ENCODE results near the gene ELK4.
"Not testable (repeated sequence)": the region's sequence is repeated elsewhere in the genome, so short reads cannot be mapped to it uniquely, and the experiment has no call there.

The ELK4 gene

DNA sequence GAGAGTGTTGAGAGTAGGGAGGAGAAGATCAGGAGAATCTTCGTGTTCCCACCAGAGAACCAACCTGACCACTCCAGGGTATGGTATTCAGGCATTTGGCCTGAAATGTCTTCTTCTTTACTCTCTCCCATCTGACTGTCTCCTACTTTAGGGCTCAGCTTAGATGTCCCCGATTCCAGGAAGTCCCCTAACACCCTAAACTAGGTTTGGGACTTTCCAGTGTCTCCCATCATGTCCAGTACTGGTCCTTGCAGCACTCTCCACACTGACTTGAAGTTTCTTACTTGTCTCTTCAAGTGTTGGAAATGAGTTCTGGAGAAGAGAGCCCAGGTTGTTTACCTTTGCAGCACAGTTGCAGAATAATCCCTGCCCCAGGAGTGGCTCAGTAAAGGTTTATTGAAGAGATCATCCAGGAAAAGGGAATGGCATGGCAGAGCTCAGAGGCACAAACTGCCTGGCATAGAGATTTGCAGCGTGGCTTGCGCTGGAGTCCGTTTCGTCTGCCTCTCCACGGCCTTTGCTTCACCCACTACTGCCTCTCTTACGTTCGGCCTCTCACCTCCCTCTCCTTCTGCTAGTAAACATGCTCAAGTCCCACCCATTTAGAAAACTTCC is 6.2 kb upstream of the ELK4 start:
- H3K79me2 ChIP-seq (ENCODE audit: low read length) = no peaks in the 10 kb centered on the region
- no peak overlapping the region for H3K27ac ChIP-seq (ENCODE audit: low read length)
- TF ChIP-seq, protein P1, sequence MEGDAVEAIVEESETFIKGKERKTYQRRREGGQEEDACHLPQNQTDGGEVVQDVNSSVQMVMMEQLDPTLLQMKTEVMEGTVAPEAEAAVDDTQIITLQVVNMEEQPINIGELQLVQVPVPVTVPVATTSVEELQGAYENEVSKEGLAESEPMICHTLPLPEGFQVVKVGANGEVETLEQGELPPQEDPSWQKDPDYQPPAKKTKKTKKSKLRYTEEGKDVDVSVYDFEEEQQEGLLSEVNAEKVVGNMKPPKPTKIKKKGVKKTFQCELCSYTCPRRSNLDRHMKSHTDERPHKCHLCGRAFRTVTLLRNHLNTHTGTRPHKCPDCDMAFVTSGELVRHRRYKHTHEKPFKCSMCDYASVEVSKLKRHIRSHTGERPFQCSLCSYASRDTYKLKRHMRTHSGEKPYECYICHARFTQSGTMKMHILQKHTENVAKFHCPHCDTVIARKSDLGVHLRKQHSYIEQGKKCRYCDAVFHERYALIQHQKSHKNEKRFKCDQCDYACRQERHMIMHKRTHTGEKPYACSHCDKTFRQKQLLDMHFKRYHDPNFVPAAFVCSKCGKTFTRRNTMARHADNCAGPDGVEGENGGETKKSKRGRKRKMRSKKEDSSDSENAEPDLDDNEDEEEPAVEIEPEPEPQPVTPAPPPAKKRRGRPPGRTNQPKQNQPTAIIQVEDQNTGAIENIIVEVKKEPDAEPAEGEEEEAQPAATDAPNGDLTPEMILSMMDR (IDR thresholded peaks at IDR 0.05; ENCODE audit: low read depth, low read length) = no peak

GRCh38 chr1:205636732-205637131 is 4.9 kb upstream of the ELK4 start:
- H3K36me3 ChIP-seq (replicated peaks; ENCODE audit: low read depth, low read length) = no peaks in the 10 kb centered on the region
- no peak overlapping the region for H3K27ac ChIP-seq (ENCODE audit: low read length)
- no peak overlapping the region for H3K4me2 ChIP-seq (ENCODE audit: low read length)
- peaks cover 7% of the 10 kb centered on the region for H3K4me1 ChIP-seq (ENCODE audit: low read length)
- H3K9ac ChIP-seq (ENCODE audit: low read length) = no peak overlapping the region
- no peak for TF ChIP-seq EZH2phosphoT487 (IDR thresholded peaks at IDR 0.05; ENCODE audit: low read depth)
- TF ChIP-seq, protein P1 (IDR thresholded peaks at IDR 0.05; ENCODE audit: low read depth, low read length) = no peak
- H3K79me2 ChIP-seq (ENCODE audit: low read length) = no peaks in the 10 kb centered on the region
- no peak overlapping the region for H3K4me3 ChIP-seq (ENCODE audit: low read length)
- H3K27me3 ChIP-seq (ENCODE audit: low read depth, low read length) = no peaks in the 10 kb centered on the region
- no peak overlapping the region for H2AFZ ChIP-seq (ENCODE audit: low read depth, low read length)
- no peaks in the 10 kb centered on the region for H4K20me1 ChIP-seq (ENCODE audit: insufficient read depth, low read length)
- H3K9me3 ChIP-seq (ENCODE audit: insufficient read depth, low read length) = no peaks in the 10 kb centered on the region

More for the DNA sequence above, 6.2 kb upstream of the ELK4 start:
- H2AFZ ChIP-seq (ENCODE audit: low read depth, low read length) = no peak overlapping the region
- H3K4me2 ChIP-seq (ENCODE audit: low read length) = no peak overlapping the region
- no peaks in the 10 kb centered on the region for H3K36me3 ChIP-seq (replicated peaks; ENCODE audit: low read depth, low read length)
- H3K9me3 ChIP-seq (ENCODE audit: insufficient read depth, low read length) = no peaks in the 10 kb centered on the region
- H3K4me3 ChIP-seq (ENCODE audit: low read length) = no peak overlapping the region
- no peaks in the 10 kb centered on the region for H3K27me3 ChIP-seq (ENCODE audit: low read depth, low read length)
- no peaks in the 10 kb centered on the region for H4K20me1 ChIP-seq (ENCODE audit: insufficient read depth, low read length)
- H3K9ac ChIP-seq (ENCODE audit: low read length) = no peak overlapping the region
- H3K4me1 ChIP-seq (ENCODE audit: low read length) = peaks cover under 1% of the 10 kb centered on the region; the same call in 1 of the 2 replicates

GRCh38 chr1:205636138-205636530 is 4.3 kb upstream of the ELK4 start:
- H3K4me2 ChIP-seq (ENCODE audit: low read length); H3K27ac ChIP-seq (ENCODE audit: low read length); H3K36me3 ChIP-seq (replicated peaks; ENCODE audit: low read depth, low read length); H3K4me1 ChIP-seq (ENCODE audit: low read length); H2AFZ ChIP-seq (ENCODE audit: low read depth, low read length); H3K27me3 ChIP-seq (ENCODE audit: low read depth, low read length); H3K79me2 ChIP-seq (ENCODE audit: low read length); H4K20me1 ChIP-seq (ENCODE audit: insufficient read depth, low read length); H3K9me3 ChIP-seq (ENCODE audit: insufficient read depth, low read length); H3K4me3 ChIP-seq (ENCODE audit: low read length); H3K9ac ChIP-seq (ENCODE audit: low read length): not testable (repeated sequence)

DNA sequence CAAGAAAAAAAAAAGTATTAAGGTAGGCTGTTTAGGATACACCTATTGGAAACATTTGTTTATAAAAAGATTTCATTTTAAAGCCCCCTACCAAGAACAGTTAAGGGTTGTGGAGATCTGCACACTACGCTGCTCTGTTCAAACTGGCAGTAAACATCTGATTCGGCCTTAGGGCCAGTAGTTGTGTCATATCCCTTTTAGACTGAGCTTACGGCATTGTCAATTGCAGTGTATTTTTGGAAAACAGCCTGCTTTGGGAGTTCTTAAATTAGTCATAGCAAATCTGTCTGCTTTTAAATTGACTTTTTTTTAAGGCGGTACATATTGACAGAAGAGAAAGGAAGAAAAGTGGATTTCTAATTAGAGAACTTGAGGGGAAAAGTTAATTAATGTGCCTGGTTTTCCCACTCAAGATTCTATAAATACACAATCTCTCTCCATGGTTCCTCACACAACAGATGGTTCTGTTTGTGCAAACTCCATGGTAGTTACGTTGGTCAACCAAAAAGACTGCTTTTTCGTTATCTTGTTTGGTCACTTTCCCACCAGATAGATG is 1.7 kb upstream of the ELK4 start:
- Histone ChIP-seq H3K79me2 (ENCODE audit: low read length) (peaks cover 26% of the 10 kb centered on the region), H3K4me3 (ENCODE audit: low read length) (no peak overlapping the region), H3K4me2 (ENCODE audit: low read length) (no peak overlapping the region), H4K20me1 (ENCODE audit: insufficient read depth, low read length) (peaks cover 13% of the 10 kb centered on the region; the same call in 1 of the 2 replicates), H3K4me1 (ENCODE audit: low read length) (peaks cover 24% of the 10 kb centered on the region), H3K9ac (ENCODE audit: low read length) (no peak overlapping the region), H3K9me3 (ENCODE audit: insufficient read depth, low read length) (no peaks in the 10 kb centered on the region), H2AFZ (ENCODE audit: low read depth, low read length) (no peak overlapping the region), H3K27me3 (ENCODE audit: low read depth, low read length) (no peaks in the 10 kb centered on the region), H3K36me3 (replicated peaks; ENCODE audit: low read depth, low read length) (peaks cover 8% of the 10 kb centered on the region), H3K27ac (ENCODE audit: low read length) (no peak overlapping the region)
- TF ChIP-seq, protein P1 (IDR thresholded peaks at IDR 0.05; ENCODE audit: low read depth, low read length) = no peak
- no peak for TF ChIP-seq EZH2phosphoT487 (IDR thresholded peaks at IDR 0.05; ENCODE audit: low read depth)

All from OCI-LY3 (cell line).